ENCODE data around the gene GNAO1.

GNAO1 gene

GRCh38 chr16:56197192-56197992 is 6.1 kb downstream of the GNAO1 start:
- Histone ChIP-seq H3K27ac (ENCODE audit: low read depth, low read length) (no peak overlapping the region), H3K9ac (ENCODE audit: low read length in 5 of 5) (no peak overlapping the region), H3K4me1 (ENCODE audit: control insufficient read depth in 5 of 5, insufficient read depth in 5 of 5, low read length in 5 of 5) (peaks cover 0 to 19% (median 11%) of the 10 kb centered on the region in 5 donors), H3K27me3 (ENCODE audit: control insufficient read depth in 5 of 5, insufficient read depth in 4 of 5, low read length in 5 of 5) (peaks cover 6 to 24% (median 17%) of the 10 kb centered on the region in 5 donors), H3K4me3 (ENCODE audit: low read depth in 1 of 5, low read length in 5 of 5) (no peak overlapping the region), H3K36me3 (ENCODE audit: control insufficient read depth in 5 of 5, insufficient read depth in 5 of 5, low read length in 5 of 5) (no peaks in the 10 kb centered on the region), H3K9me3 (ENCODE audit: control insufficient read depth in 5 of 5, low read length in 5 of 5) (no peaks in the 10 kb centered on the region)

- H3K9ac ChIP-seq (ENCODE audit: low read length in 5 of 5): no peak overlapping the region
- peaks cover 0 to 21% (median 11%) of the 10 kb centered on the region in 5 donors for H3K4me1 ChIP-seq (ENCODE audit: control insufficient read depth in 5 of 5, insufficient read depth in 5 of 5, low read length in 5 of 5)
- H3K9me3 ChIP-seq (ENCODE audit: control insufficient read depth in 5 of 5, low read length in 5 of 5): no peaks in the 10 kb centered on the region
- peaks cover 0 to 16% (median 11%) of the 10 kb centered on the region in 5 donors for H3K27me3 ChIP-seq (ENCODE audit: control insufficient read depth in 5 of 5, insufficient read depth in 4 of 5, low read length in 5 of 5)
- H3K27ac ChIP-seq (ENCODE audit: low read depth, low read length): no peak overlapping the region
- H3K4me3 ChIP-seq (ENCODE audit: low read depth in 1 of 5, low read length in 5 of 5): no peak overlapping the region
- H3K36me3 ChIP-seq (ENCODE audit: control insufficient read depth in 5 of 5, insufficient read depth in 5 of 5, low read length in 5 of 5): no peaks in the 10 kb centered on the region
Observed at GRCh38 chr16:56198006-56198754, 6.9 kb downstream of the GNAO1 start.

- H3K4me1 ChIP-seq (ENCODE audit: control insufficient read depth in 5 of 5, insufficient read depth in 5 of 5, low read length in 5 of 5): peaks cover 0 to 18% (median 10%) of the 10 kb centered on the region in 5 donors
- H3K27me3 ChIP-seq (ENCODE audit: control insufficient read depth in 5 of 5, insufficient read depth in 4 of 5, low read length in 5 of 5): peaks cover 0 to 11% (median 8%) of the 10 kb centered on the region in 5 donors
- no peak overlapping the region for H3K9ac ChIP-seq (ENCODE audit: low read length in 5 of 5)
- H3K4me3 ChIP-seq (ENCODE audit: low read depth in 1 of 5, low read length in 5 of 5): no peak overlapping the region
- H3K9me3 ChIP-seq (ENCODE audit: control insufficient read depth in 5 of 5, low read length in 5 of 5): no peaks in the 10 kb centered on the region
- no peak overlapping the region for H3K27ac ChIP-seq (ENCODE audit: low read depth, low read length)
- H3K36me3 ChIP-seq (ENCODE audit: control insufficient read depth in 5 of 5, insufficient read depth in 5 of 5, low read length in 5 of 5): no peaks in the 10 kb centered on the region
Observed at GRCh38 chr16:56198755-56199114, 7.4 kb downstream of the GNAO1 start.

GRCh38 chr16:56199164-56199563 is 7.9 kb downstream of the GNAO1 start:
- no peaks in the 10 kb centered on the region for H3K9me3 ChIP-seq (ENCODE audit: control insufficient read depth in 5 of 5, low read length in 5 of 5)
- H3K36me3 ChIP-seq (ENCODE audit: control insufficient read depth in 5 of 5, insufficient read depth in 5 of 5, low read length in 5 of 5): no peaks in the 10 kb centered on the region
- H3K27ac ChIP-seq (ENCODE audit: low read depth, low read length): no peak overlapping the region
- peaks cover 0 to 8% (median 3%) of the 10 kb centered on the region in 5 donors for H3K27me3 ChIP-seq (ENCODE audit: control insufficient read depth in 5 of 5, insufficient read depth in 4 of 5, low read length in 5 of 5)
- no peak overlapping the region for H3K4me3 ChIP-seq (ENCODE audit: low read depth in 1 of 5, low read length in 5 of 5)
- H3K4me1 ChIP-seq (ENCODE audit: control insufficient read depth in 5 of 5, insufficient read depth in 5 of 5, low read length in 5 of 5): peaks cover 0 to 14% (median 6%) of the 10 kb centered on the region in 5 donors
- no peak overlapping the region for H3K9ac ChIP-seq (ENCODE audit: low read length in 5 of 5)

- peaks cover 0 to 7% (median 4%) of the 10 kb centered on the region in 5 donors for H3K4me1 ChIP-seq (ENCODE audit: control insufficient read depth in 5 of 5, insufficient read depth in 5 of 5, low read length in 5 of 5)
- no peak overlapping the region for H3K9ac ChIP-seq (ENCODE audit: low read length in 5 of 5)
- H3K27ac ChIP-seq (ENCODE audit: low read depth, low read length): no peak overlapping the region
- no peaks in the 10 kb centered on the region for H3K36me3 ChIP-seq (ENCODE audit: control insufficient read depth in 5 of 5, insufficient read depth in 5 of 5, low read length in 5 of 5)
- H3K27me3 ChIP-seq (ENCODE audit: control insufficient read depth in 5 of 5, insufficient read depth in 4 of 5, low read length in 5 of 5): peaks cover 0 to 4% (median 3%) of the 10 kb centered on the region in 5 donors
- H3K9me3 ChIP-seq (ENCODE audit: control insufficient read depth in 5 of 5, low read length in 5 of 5): no peaks in the 10 kb centered on the region
- H3K4me3 ChIP-seq (ENCODE audit: low read depth in 1 of 5, low read length in 5 of 5): no peak overlapping the region
Observed at GRCh38 chr16:56201030-56201429, 9.7 kb downstream of the GNAO1 start.

- Histone ChIP-seq H3K9ac (ENCODE audit: low read length in 5 of 5) (no peak overlapping the region), H3K4me1 (ENCODE audit: control insufficient read depth in 5 of 5, insufficient read depth in 5 of 5, low read length in 5 of 5) (peaks cover 0 to 7% (median 4%) of the 10 kb centered on the region in 5 donors), H3K27ac (ENCODE audit: low read depth, low read length) (no peak overlapping the region), H3K9me3 (ENCODE audit: control insufficient read depth in 5 of 5, low read length in 5 of 5) (no peaks in the 10 kb centered on the region), H3K4me3 (ENCODE audit: low read depth in 1 of 5, low read length in 5 of 5) (no peak overlapping the region), H3K36me3 (ENCODE audit: control insufficient read depth in 5 of 5, insufficient read depth in 5 of 5, low read length in 5 of 5) (no peaks in the 10 kb centered on the region), H3K27me3 (ENCODE audit: control insufficient read depth in 5 of 5, insufficient read depth in 4 of 5, low read length in 5 of 5) (peaks cover 0 to 3% (median 0%) of the 10 kb centered on the region in 5 donors)
Observed at GRCh38 chr16:56202036-56202435, 10.7 kb downstream of the GNAO1 start.

- H3K4me1 ChIP-seq (ENCODE audit: control insufficient read depth in 5 of 5, insufficient read depth in 5 of 5, low read length in 5 of 5): peaks cover 0 to 7% (median 4%) of the 10 kb centered on the region in 5 donors
- peaks cover 0 to 3% (median 0%) of the 10 kb centered on the region in 5 donors for H3K27me3 ChIP-seq (ENCODE audit: control insufficient read depth in 5 of 5, insufficient read depth in 4 of 5, low read length in 5 of 5)
- no peak overlapping the region for H3K27ac ChIP-seq (ENCODE audit: low read depth, low read length)
- no peak overlapping the region for H3K4me3 ChIP-seq (ENCODE audit: low read depth in 1 of 5, low read length in 5 of 5)
- H3K9me3 ChIP-seq (ENCODE audit: control insufficient read depth in 5 of 5, low read length in 5 of 5): no peaks in the 10 kb centered on the region
- no peaks in the 10 kb centered on the region for H3K36me3 ChIP-seq (ENCODE audit: control insufficient read depth in 5 of 5, insufficient read depth in 5 of 5, low read length in 5 of 5)
- H3K9ac ChIP-seq (ENCODE audit: low read length in 5 of 5): no peak overlapping the region
Observed at GRCh38 chr16:56203052-56203451, 11.8 kb downstream of the GNAO1 start.

- H3K9ac ChIP-seq (ENCODE audit: low read length in 5 of 5): no peak overlapping the region
- peaks cover 0 to 3% (median 0%) of the 10 kb centered on the region in 5 donors for H3K27me3 ChIP-seq (ENCODE audit: control insufficient read depth in 5 of 5, insufficient read depth in 4 of 5, low read length in 5 of 5)
- no peak overlapping the region for H3K27ac ChIP-seq (ENCODE audit: low read depth, low read length)
- no peaks in the 10 kb centered on the region for H3K36me3 ChIP-seq (ENCODE audit: control insufficient read depth in 5 of 5, insufficient read depth in 5 of 5, low read length in 5 of 5)
- peaks cover 0 to 3% (median 0%) of the 10 kb centered on the region in 5 donors for H3K9me3 ChIP-seq (ENCODE audit: control insufficient read depth in 5 of 5, low read length in 5 of 5)
- H3K4me3 ChIP-seq (ENCODE audit: low read depth in 1 of 5, low read length in 5 of 5): no peak overlapping the region
- H3K4me1 ChIP-seq (ENCODE audit: control insufficient read depth in 5 of 5, insufficient read depth in 5 of 5, low read length in 5 of 5): peaks cover 0 to 7% (median 4%) of the 10 kb centered on the region in 5 donors
Observed at GRCh38 chr16:56204816-56205215, 13.5 kb downstream of the GNAO1 start.

GRCh38 chr16:56206951-56207350 is 15.7 kb downstream of the GNAO1 start:
- peaks cover 0 to 16% (median 5%) of the 10 kb centered on the region in 5 donors for H3K4me1 ChIP-seq (ENCODE audit: control insufficient read depth in 5 of 5, insufficient read depth in 5 of 5, low read length in 5 of 5)
- H3K36me3 ChIP-seq (ENCODE audit: control insufficient read depth in 5 of 5, insufficient read depth in 5 of 5, low read length in 5 of 5): no peaks in the 10 kb centered on the region
- H3K27me3 ChIP-seq (ENCODE audit: control insufficient read depth in 5 of 5, insufficient read depth in 4 of 5, low read length in 5 of 5): peaks cover 0 to 3% (median 0%) of the 10 kb centered on the region in 5 donors
- H3K9me3 ChIP-seq (ENCODE audit: control insufficient read depth in 5 of 5, low read length in 5 of 5): peaks cover 0 to 3% (median 0%) of the 10 kb centered on the region in 5 donors
- H3K4me3 ChIP-seq (ENCODE audit: low read depth in 1 of 5, low read length in 5 of 5): no peak overlapping the region
- no peak overlapping the region for H3K27ac ChIP-seq (ENCODE audit: low read depth, low read length)
- H3K9ac ChIP-seq (ENCODE audit: low read length in 5 of 5): no peak overlapping the region

- Histone ChIP-seq H3K36me3 (ENCODE audit: control insufficient read depth in 5 of 5, insufficient read depth in 5 of 5, low read length in 5 of 5) (no peaks in the 10 kb centered on the region), H3K27ac (ENCODE audit: low read depth, low read length) (no peak overlapping the region), H3K9me3 (ENCODE audit: control insufficient read depth in 5 of 5, low read length in 5 of 5) (peaks cover 0 to 3% (median 0%) of the 10 kb centered on the region in 5 donors), H3K4me3 (ENCODE audit: low read depth in 1 of 5, low read length in 5 of 5) (no peak overlapping the region), H3K9ac (ENCODE audit: low read length in 5 of 5) (no peak overlapping the region), H3K27me3 (ENCODE audit: control insufficient read depth in 5 of 5, insufficient read depth in 4 of 5, low read length in 5 of 5) (peaks cover 0 to 3% (median 0%) of the 10 kb centered on the region in 5 donors), H3K4me1 (ENCODE audit: control insufficient read depth in 5 of 5, insufficient read depth in 5 of 5, low read length in 5 of 5) (peaks cover 0 to 16% (median 9%) of the 10 kb centered on the region in 5 donors)
Observed at GRCh38 chr16:56207421-56207820, 16.1 kb downstream of the GNAO1 start.
